ENCODE measurements around the gene GMPPB.

DNA sequence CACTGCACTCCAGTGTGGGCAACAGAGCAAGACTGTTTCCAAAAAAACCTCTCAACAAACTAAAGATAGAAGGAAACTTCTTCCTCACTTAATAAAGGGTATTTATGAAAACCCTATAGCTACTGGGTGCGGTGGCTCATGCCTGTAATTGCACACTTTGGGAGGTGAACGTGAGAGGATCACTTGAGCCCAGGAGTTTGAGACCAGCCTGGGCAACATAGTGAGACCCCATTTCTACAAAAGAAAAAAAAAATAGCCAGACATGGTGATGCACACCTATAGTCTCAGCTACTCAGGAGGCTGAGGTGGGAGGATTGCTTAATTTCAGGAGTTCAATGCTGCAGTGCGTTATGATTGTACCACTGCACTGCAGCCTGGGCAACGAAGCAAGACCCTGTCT is 40.2 kb upstream of the GMPPB start:
- TF ChIP-seq, protein P1, sequence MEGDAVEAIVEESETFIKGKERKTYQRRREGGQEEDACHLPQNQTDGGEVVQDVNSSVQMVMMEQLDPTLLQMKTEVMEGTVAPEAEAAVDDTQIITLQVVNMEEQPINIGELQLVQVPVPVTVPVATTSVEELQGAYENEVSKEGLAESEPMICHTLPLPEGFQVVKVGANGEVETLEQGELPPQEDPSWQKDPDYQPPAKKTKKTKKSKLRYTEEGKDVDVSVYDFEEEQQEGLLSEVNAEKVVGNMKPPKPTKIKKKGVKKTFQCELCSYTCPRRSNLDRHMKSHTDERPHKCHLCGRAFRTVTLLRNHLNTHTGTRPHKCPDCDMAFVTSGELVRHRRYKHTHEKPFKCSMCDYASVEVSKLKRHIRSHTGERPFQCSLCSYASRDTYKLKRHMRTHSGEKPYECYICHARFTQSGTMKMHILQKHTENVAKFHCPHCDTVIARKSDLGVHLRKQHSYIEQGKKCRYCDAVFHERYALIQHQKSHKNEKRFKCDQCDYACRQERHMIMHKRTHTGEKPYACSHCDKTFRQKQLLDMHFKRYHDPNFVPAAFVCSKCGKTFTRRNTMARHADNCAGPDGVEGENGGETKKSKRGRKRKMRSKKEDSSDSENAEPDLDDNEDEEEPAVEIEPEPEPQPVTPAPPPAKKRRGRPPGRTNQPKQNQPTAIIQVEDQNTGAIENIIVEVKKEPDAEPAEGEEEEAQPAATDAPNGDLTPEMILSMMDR (IDR thresholded peaks at IDR 0.05; ENCODE audit: low read length): no peak
- TF ChIP-seq EZH2phosphoT487 (IDR thresholded peaks at IDR 0.05; ENCODE audit: low read length) (no peak), EZH2 (optimal IDR thresholded peaks at IDR 0.05; ENCODE audit: low read depth, low read length) (no peak)

Data from MM.1S (cell line).